GM12891 (cell line): ENCODE measurements around the gene GPBAR1.

ENCODE experiments used
- DNase-seq: peaks from one replicate; pipeline ENCODE4 v3.0.0; 2011; ENCODE audit warnings: low spot score; ENCODE audit not compliant: insufficient read length
- FAIRE-seq: peaks from 2 replicates; lab custom pipeline; 2011; peaks lifted over from hg19 to GRCh38; lab: Jason Lieb, UNC
- PAX5 ChIP-seq: IDR thresholded peaks from 2 replicates; pipeline ENCODE4 v1.6.1; 2011; ENCODE audit warnings: low read length, moderate library complexity, mild to moderate bottlenecking; ENCODE audit not compliant: insufficient read depth, severe bottlenecking
- POLR2A ChIP-seq: IDR thresholded peaks from 2 replicates; pipeline ENCODE4 v1.6.1; 2011; ENCODE audit warnings: low read depth, low read length, control low read depth
- POLR2AphosphoS5 ChIP-seq: IDR thresholded peaks from 2 replicates; pipeline ENCODE4 v1.6.1; 2011; ENCODE audit warnings: low read depth, low read length, control low read depth
- POU2F2 ChIP-seq: IDR thresholded peaks from 2 replicates; pipeline ENCODE4 v1.6.1; 2011; ENCODE audit warnings: low read depth, mild to moderate bottlenecking, control low read depth, low read length, moderate library complexity
- SPI1 ChIP-seq: IDR thresholded peaks from 2 replicates; pipeline ENCODE4 v1.6.1; 2011; ENCODE audit warnings: low read depth, low read length, control low read depth
- TAF1 ChIP-seq: IDR thresholded peaks from 2 replicates; pipeline ENCODE4 v1.6.1; 2011; ENCODE audit warnings: low read depth, low read length, control low read depth

GPBAR1 gene

GRCh38 chr2:218280260-218280870 is 19.6 kb downstream of the GPBAR1 start:
- TF ChIP-seq SPI1 (no peak), PAX5 (no peak), TAF1 (no peak), POLR2AphosphoS5 (no peak), POLR2A (no peak), POU2F2 (no peak)
- FAIRE-seq (no peak), DNase-seq (no peak)

GRCh38 chr2:218281449-218281848 is 20.6 kb downstream of the GPBAR1 start:
- no peak for TF ChIP-seq POLR2A
- TF ChIP-seq POLR2AphosphoS5 = no peak
- TF ChIP-seq SPI1 = no peak
- no peak for TF ChIP-seq PAX5
- no peak for DNase-seq
- no peak for FAIRE-seq

GRCh38 chr2:218282173-218282991 is 21.6 kb downstream of the GPBAR1 start:
- DNase-seq (no peak), FAIRE-seq (no peak)
- no peak for TF ChIP-seq PAX5
- no peak for TF ChIP-seq POLR2AphosphoS5
- no peak for TF ChIP-seq POU2F2
- no peak for TF ChIP-seq SPI1
- TF ChIP-seq POLR2A = no peak
- no peak for TF ChIP-seq TAF1

GRCh38 chr2:218284106-218284811 is 23.4 kb downstream of the GPBAR1 start:
- DNase-seq (peak; percentile 60), FAIRE-seq (peak; percentile 79)
- TF ChIP-seq PAX5 (no peak), POLR2AphosphoS5 (no peak), SPI1 (no peak), POLR2A (no peak)

DNA sequence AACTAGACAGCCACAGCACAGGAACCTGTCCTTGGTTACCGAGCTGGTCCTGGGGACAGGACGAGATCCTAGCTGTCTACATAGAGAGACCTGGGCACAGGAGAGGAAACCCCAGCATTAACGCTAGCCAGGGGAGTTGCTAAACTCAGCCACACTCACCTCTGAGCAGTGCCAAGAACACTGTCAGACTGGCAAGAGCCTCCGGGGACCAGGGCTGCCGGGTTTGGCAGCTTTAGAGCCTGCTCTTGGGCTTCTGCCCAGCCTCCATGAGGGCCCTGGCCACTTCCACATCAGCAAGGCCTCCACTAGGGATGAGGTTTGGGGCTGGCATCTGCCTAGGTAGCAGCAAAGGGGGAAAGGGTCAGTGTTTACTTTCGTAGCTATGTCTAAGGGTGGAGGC is 24.8 kb downstream of the GPBAR1 start:
- FAIRE-seq (no peak), DNase-seq (no peak)
- no peak for TF ChIP-seq POU2F2
- TF ChIP-seq PAX5 = no peak
- TF ChIP-seq POLR2AphosphoS5 = no peak
- no peak for TF ChIP-seq SPI1
- no peak for TF ChIP-seq POLR2A
- TF ChIP-seq TAF1 = no peak

DNA sequence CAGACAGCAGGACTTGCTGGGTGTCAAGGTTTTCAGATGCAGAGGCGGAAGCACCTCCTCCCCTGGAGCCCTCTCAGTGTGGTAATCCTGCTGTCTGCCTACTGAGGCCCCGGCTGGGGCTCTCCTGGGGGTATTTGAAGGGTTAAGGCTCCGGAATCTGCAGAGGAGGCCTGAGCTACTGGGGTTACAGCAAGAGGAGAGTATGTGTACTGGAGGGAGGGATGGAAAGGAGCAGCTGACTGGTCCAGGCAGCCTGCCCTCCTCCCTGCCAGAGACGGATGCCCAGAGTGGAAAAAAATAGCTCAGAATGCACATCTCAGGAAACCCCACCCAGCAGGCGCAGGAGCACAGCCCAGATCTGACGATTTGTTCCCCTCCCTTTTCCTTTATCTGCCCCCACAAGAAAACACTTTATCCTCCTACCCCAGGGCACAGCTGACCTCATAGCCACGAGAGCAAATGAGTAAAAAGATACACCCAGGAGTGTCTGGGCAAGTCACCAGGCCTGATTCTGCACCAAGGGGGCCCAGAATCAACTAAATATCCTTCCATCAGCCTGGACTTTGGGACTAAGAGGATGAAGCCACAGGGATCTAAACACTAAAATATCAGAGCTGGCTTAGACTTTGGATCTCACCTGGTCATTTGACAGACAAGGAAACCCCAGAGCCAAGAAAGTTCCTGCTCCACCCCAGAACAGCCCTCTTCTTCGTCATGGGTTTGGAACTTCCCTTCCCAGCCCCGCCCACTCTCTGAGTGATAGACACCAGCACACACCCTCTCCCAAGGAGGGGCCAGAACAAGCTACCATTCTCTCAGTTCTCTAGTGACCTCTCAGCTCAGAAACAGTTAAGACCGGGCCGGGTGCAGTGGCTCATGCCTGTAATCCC is 26.0 kb downstream of the GPBAR1 start:
- DNase-seq (peak; percentile 67), FAIRE-seq (peak; percentile 86)
- TF ChIP-seq POLR2A = peak; percentile 52; the same call in 1 of the 2 replicates
- TF ChIP-seq PAX5 = no peak
- TF ChIP-seq POLR2AphosphoS5 = no peak; the same call in 1 of the 2 replicates
- TF ChIP-seq SPI1 = peak; percentile 62
- TF ChIP-seq TAF1 = 0 out of 2 replicates have a peak, but pooled peaks have one; percentile 9
- TF ChIP-seq POU2F2 = no peak

- FAIRE-seq = no peak
- no peak for DNase-seq
Measured at GRCh38 chr2:218289639-218290315, 29.0 kb downstream of the GPBAR1 start.

More at GRCh38 chr2:218289639-218290315, 29.0 kb downstream of the GPBAR1 start:
- TF ChIP-seq POLR2AphosphoS5 (no peak), POLR2A (no peak), POU2F2 (no peak), SPI1 (no peak), TAF1 (no peak), PAX5 (no peak)
